ENCODE data around the gene CTDSPL2. TPM values are rescaled to one million over a fixed set of nuclear protein-coding genes. Genes with fewer than 3 reads are reported as not detected.

CTDSPL2 gene
- total RNA-seq, 4 donors from 2014 or later, result 52.0 to 84.8 (median 62.8) TPM

DNA sequence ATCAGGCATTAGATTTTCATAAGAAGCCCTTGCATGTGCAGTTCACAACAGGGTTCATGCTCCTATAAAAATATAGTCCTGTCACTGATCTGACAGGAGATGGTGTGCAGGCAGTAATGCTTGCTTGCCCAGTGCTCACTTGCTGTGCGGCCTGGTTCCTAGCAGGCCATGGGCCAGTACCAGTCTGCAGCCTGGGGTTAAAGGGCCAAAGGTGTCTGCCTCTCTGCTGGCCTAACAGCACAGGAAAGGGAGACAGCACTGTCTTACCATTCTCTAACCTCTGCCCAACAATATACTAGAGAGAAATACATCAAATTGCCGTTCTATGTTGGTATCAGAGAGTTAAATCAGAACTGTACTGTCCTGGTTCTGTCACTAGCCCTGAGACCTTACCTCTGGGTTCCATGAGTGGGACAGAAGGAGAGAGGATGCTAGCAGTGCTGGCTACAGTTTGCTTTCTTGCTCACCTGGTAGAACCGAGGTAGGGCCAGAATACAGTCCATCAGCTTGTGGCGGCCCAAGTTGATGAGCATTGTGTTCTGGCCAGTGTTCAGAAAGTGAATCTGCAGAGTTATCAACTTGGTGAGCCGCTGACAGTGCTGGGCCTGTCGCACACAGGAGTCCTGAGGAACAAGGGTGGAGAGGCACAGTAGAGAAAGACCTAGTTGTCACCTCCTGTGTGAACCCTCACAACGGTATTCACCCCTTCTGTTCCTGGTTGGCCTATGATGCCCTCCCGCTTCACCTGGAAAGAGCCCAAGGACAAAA, 138.1 kb downstream of the CTDSPL2 start:
- H3K27me3 ChIP-seq, result no peaks in the 10 kb centered on the region
- H3K27ac ChIP-seq, result no peak overlapping the region
- no peaks in the 10 kb centered on the region for H3K9me3 ChIP-seq
- no peaks in the 10 kb centered on the region for H3K4me1 ChIP-seq
- intact Hi-C loops (cut with DNase I; ENCODE audit: low total_unique reads), result no loop called here
- WGBS, 2 donors (ENCODE audit: low coverage in 1 of 2), result 99 to 100% methylated on average over 7 to 8 of the region's 8 CpGs
- in situ Hi-C loops (cut with MboI; ENCODE audit: low pct_ligation_motif_present in 1 of 4, low pct_unique_long_range_greater_than_20kb in 1 of 4, low sequenced_read_pairs in 3 of 4), result no loop called here
- no peak overlapping the region for H3K4me3 ChIP-seq
- H3K36me3 ChIP-seq, result peaks cover 2 to 84% (median 36%) of the 10 kb centered on the region in 4 donors
- TF ChIP-seq CTCF (IDR thresholded peaks at IDR 0.05) (no peak), EP300 (IDR thresholded peaks at IDR 0.05; ENCODE audit: low read depth) (no peak), POLR2A (IDR thresholded peaks at IDR 0.05) (no peak), POLR2AphosphoS5 (IDR thresholded peaks at IDR 0.05) (no peak)
- DNase-seq, result no peak

DNA sequence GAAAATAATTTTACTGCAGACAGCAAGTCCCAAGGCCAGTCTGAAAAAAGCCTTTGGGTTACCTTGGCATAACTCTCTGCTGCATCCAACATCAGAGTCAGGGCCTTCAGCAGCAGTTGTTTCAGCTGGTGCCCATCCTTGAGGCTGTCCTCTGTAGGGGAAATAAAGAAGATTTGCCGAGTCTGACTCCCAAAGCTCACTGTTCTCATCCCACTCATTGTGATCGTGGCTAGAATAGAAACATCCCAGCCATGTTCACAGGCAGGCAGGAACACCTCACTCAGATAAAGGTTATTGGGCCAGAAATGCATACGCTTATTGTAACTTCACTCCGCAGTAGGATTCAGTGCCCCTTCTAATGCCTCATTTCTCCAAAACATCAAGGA, 138.7 kb downstream of the CTDSPL2 start:
- Histone ChIP-seq H3K4me1 (no peaks in the 10 kb centered on the region), H3K9me3 (no peaks in the 10 kb centered on the region), H3K27me3 (no peaks in the 10 kb centered on the region), H3K27ac (no peak overlapping the region), H3K4me3 (no peak overlapping the region), H3K36me3 (peaks cover 2 to 82% (median 36%) of the 10 kb centered on the region in 4 donors)
- in situ Hi-C loops (cut with MboI; ENCODE audit: low pct_ligation_motif_present in 1 of 4, low pct_unique_long_range_greater_than_20kb in 1 of 4, low sequenced_read_pairs in 3 of 4) (no loop called here), intact Hi-C loops (cut with DNase I; ENCODE audit: low total_unique reads) (no loop called here)
- 95 to 100% methylated on average over 2 to 4 of the region's 4 CpGs for WGBS, 2 donors (ENCODE audit: low coverage in 1 of 2)
- DNase-seq, result no peak
- TF ChIP-seq CTCF (IDR thresholded peaks at IDR 0.05), result no peak
- TF ChIP-seq POLR2AphosphoS5 (IDR thresholded peaks at IDR 0.05), result no peak
- TF ChIP-seq POLR2A (IDR thresholded peaks at IDR 0.05), result no peak
- TF ChIP-seq EP300 (IDR thresholded peaks at IDR 0.05; ENCODE audit: low read depth), result no peak

- TF ChIP-seq POLR2AphosphoS5 (IDR thresholded peaks at IDR 0.05) (no peak), POLR2A (IDR thresholded peaks at IDR 0.05) (no peak), EP300 (IDR thresholded peaks at IDR 0.05; ENCODE audit: low read depth) (no peak), CTCF (IDR thresholded peaks at IDR 0.05) (no peak)
- intact Hi-C loops (cut with DNase I; ENCODE audit: low total_unique reads), result no loop called here
- WGBS, 2 donors (ENCODE audit: low coverage in 1 of 2), result 84 to 92% methylated on average over 3 of the region's 3 CpGs
Measured at GRCh38 chr15:44568338-44568737, 140.9 kb downstream of the CTDSPL2 start.

GRCh38 chr15:44569316-44569715, 141.9 kb downstream of the CTDSPL2 start:
- intact Hi-C loops (cut with DNase I; ENCODE audit: low total_unique reads) (no loop called here), in situ Hi-C loops (cut with MboI; ENCODE audit: low pct_ligation_motif_present in 1 of 4, low pct_unique_long_range_greater_than_20kb in 1 of 4, low sequenced_read_pairs in 3 of 4) (no loop called here)
- Histone ChIP-seq H3K4me1 (no peaks in the 10 kb centered on the region), H3K4me3 (no peak overlapping the region), H3K9me3 (no peaks in the 10 kb centered on the region), H3K27ac (no peak overlapping the region), H3K27me3 (no peaks in the 10 kb centered on the region), H3K36me3 (peaks cover 2 to 64% (median 30%) of the 10 kb centered on the region in 4 donors)
- no peak for TF ChIP-seq CTCF (IDR thresholded peaks at IDR 0.05)
- no peak for TF ChIP-seq POLR2AphosphoS5 (IDR thresholded peaks at IDR 0.05)
- no peak for TF ChIP-seq POLR2A (IDR thresholded peaks at IDR 0.05)
- no peak for TF ChIP-seq EP300 (IDR thresholded peaks at IDR 0.05; ENCODE audit: low read depth)
- DNase-seq, result no peak
- WGBS, 2 donors (ENCODE audit: low coverage in 1 of 2), result 96% methylated on average over 4 of the region's 4 CpGs; no CpG with 5 or more reads in 1 of the 2 donors

More at GRCh38 chr15:44568338-44568737, 140.9 kb downstream of the CTDSPL2 start:
- no peak overlapping the region for H3K4me3 ChIP-seq
- no peaks in the 10 kb centered on the region for H3K9me3 ChIP-seq
- H3K4me1 ChIP-seq, result no peaks in the 10 kb centered on the region
- peaks cover 2 to 74% (median 33%) of the 10 kb centered on the region in 4 donors for H3K36me3 ChIP-seq
- no peak for DNase-seq
- in situ Hi-C loops (cut with MboI; ENCODE audit: low pct_ligation_motif_present in 1 of 4, low pct_unique_long_range_greater_than_20kb in 1 of 4, low sequenced_read_pairs in 3 of 4), result no loop called here
- no peaks in the 10 kb centered on the region for H3K27me3 ChIP-seq
- H3K27ac ChIP-seq, result no peak overlapping the region

Data from transverse colon (tissue), 4 donors.